ENCODE results near the gene TMEM74B.

TMEM74B gene

GRCh38 chr20:1203630-1204029, 18.8 kb upstream of the TMEM74B start:
- FAIRE-seq (no peak), DNase-seq (ENCODE audit: insufficient read length) (no peak)
- TF ChIP-seq POLR2AphosphoS5 (IDR thresholded peaks at IDR 0.05; ENCODE audit: low read depth, low read length) (no peak), TAF1 (IDR thresholded peaks at IDR 0.05; ENCODE audit: borderline replicate concordance, low read depth, low read length) (no peak)

- no peak for FAIRE-seq
- TF ChIP-seq POLR2AphosphoS5 (IDR thresholded peaks at IDR 0.05; ENCODE audit: low read depth, low read length) (no peak), POLR2A (IDR thresholded peaks at IDR 0.05; ENCODE audit: low read depth, low read length) (no peak), TAF1 (IDR thresholded peaks at IDR 0.05; ENCODE audit: borderline replicate concordance, low read depth, low read length) (no peak)
- no peak for DNase-seq (ENCODE audit: insufficient read length)
Observed at GRCh38 chr20:1202762-1203504, 18.2 kb upstream of the TMEM74B start, which contains the start of gene C20orf202. Gene C20orf202, plus strand, starts transcription at chr20:1203454. Its CDS starts 132 bp downstream, at chr20:1203586.

- FAIRE-seq, result no peak
- TF ChIP-seq TAF1 (IDR thresholded peaks at IDR 0.05; ENCODE audit: borderline replicate concordance, low read depth, low read length) (no peak), POLR2A (IDR thresholded peaks at IDR 0.05; ENCODE audit: low read depth, low read length) (no peak), POLR2AphosphoS5 (IDR thresholded peaks at IDR 0.05; ENCODE audit: low read depth, low read length) (no peak)
Observed at GRCh38 chr20:1199964-1200363, 15.2 kb upstream of the TMEM74B start.

GRCh38 chr20:1199212-1199873, 14.6 kb upstream of the TMEM74B start:
- no peak for FAIRE-seq
- no peak for TF ChIP-seq TAF1 (IDR thresholded peaks at IDR 0.05; ENCODE audit: borderline replicate concordance, low read depth, low read length)
- no peak for TF ChIP-seq POLR2A (IDR thresholded peaks at IDR 0.05; ENCODE audit: low read depth, low read length)
- no peak for TF ChIP-seq POLR2AphosphoS5 (IDR thresholded peaks at IDR 0.05; ENCODE audit: low read depth, low read length)

More at GRCh38 chr20:1199964-1200363, 15.2 kb upstream of the TMEM74B start:
- no peak for DNase-seq (ENCODE audit: insufficient read length)

GRCh38 chr20:1198751-1199150, 14.0 kb upstream of the TMEM74B start:
- FAIRE-seq, result no peak
- TF ChIP-seq POLR2A (IDR thresholded peaks at IDR 0.05; ENCODE audit: low read depth, low read length), result no peak
- TF ChIP-seq TAF1 (IDR thresholded peaks at IDR 0.05; ENCODE audit: borderline replicate concordance, low read depth, low read length), result no peak
- TF ChIP-seq POLR2AphosphoS5 (IDR thresholded peaks at IDR 0.05; ENCODE audit: low read depth, low read length), result no peak
- DNase-seq (ENCODE audit: insufficient read length), result no peak

More at GRCh38 chr20:1199212-1199873, 14.6 kb upstream of the TMEM74B start:
- no peak for DNase-seq (ENCODE audit: insufficient read length)

- no peak for FAIRE-seq
- TF ChIP-seq TAF1 (IDR thresholded peaks at IDR 0.05; ENCODE audit: borderline replicate concordance, low read depth, low read length), result no peak
- TF ChIP-seq POLR2AphosphoS5 (IDR thresholded peaks at IDR 0.05; ENCODE audit: low read depth, low read length), result no peak
- TF ChIP-seq POLR2A (IDR thresholded peaks at IDR 0.05; ENCODE audit: low read depth, low read length), result no peak
- DNase-seq (ENCODE audit: insufficient read length), result no peak
Observed at GRCh38 chr20:1197801-1198200, 13.0 kb upstream of the TMEM74B start.

GRCh38 chr20:1196634-1197033, 11.9 kb upstream of the TMEM74B start:
- DNase-seq (ENCODE audit: insufficient read length) (no peak), FAIRE-seq (no peak)
- no peak for TF ChIP-seq POLR2AphosphoS5 (IDR thresholded peaks at IDR 0.05; ENCODE audit: low read depth, low read length)
- TF ChIP-seq POLR2A (IDR thresholded peaks at IDR 0.05; ENCODE audit: low read depth, low read length), result no peak
- TF ChIP-seq TAF1 (IDR thresholded peaks at IDR 0.05; ENCODE audit: borderline replicate concordance, low read depth, low read length), result no peak

GRCh38 chr20:1195226-1195625, 10.4 kb upstream of the TMEM74B start:
- FAIRE-seq, result no peak
- no peak for DNase-seq (ENCODE audit: insufficient read length)

GRCh38 chr20:1191299-1191698, 6.5 kb upstream of the TMEM74B start:
- DNase-seq (ENCODE audit: insufficient read length), result no peak
- no peak for FAIRE-seq

More at GRCh38 chr20:1195226-1195625, 10.4 kb upstream of the TMEM74B start:
- TF ChIP-seq TAF1 (IDR thresholded peaks at IDR 0.05; ENCODE audit: borderline replicate concordance, low read depth, low read length) (no peak), POLR2A (IDR thresholded peaks at IDR 0.05; ENCODE audit: low read depth, low read length) (no peak), POLR2AphosphoS5 (IDR thresholded peaks at IDR 0.05; ENCODE audit: low read depth, low read length) (no peak)

GRCh38 chr20:1190847-1191246, 6.1 kb upstream of the TMEM74B start:
- FAIRE-seq (no peak), DNase-seq (ENCODE audit: insufficient read length) (no peak)
- no peak for TF ChIP-seq TAF1 (IDR thresholded peaks at IDR 0.05; ENCODE audit: borderline replicate concordance, low read depth, low read length)
- no peak for TF ChIP-seq POLR2AphosphoS5 (IDR thresholded peaks at IDR 0.05; ENCODE audit: low read depth, low read length)
- TF ChIP-seq POLR2A (IDR thresholded peaks at IDR 0.05; ENCODE audit: low read depth, low read length), result no peak

More at GRCh38 chr20:1191299-1191698, 6.5 kb upstream of the TMEM74B start:
- no peak for TF ChIP-seq POLR2AphosphoS5 (IDR thresholded peaks at IDR 0.05; ENCODE audit: low read depth, low read length)
- TF ChIP-seq TAF1 (IDR thresholded peaks at IDR 0.05; ENCODE audit: borderline replicate concordance, low read depth, low read length), result no peak
- TF ChIP-seq POLR2A (IDR thresholded peaks at IDR 0.05; ENCODE audit: low read depth, low read length), result no peak

- FAIRE-seq (no peak), DNase-seq (ENCODE audit: insufficient read length) (no peak)
- TF ChIP-seq POLR2AphosphoS5 (IDR thresholded peaks at IDR 0.05; ENCODE audit: low read depth, low read length) (no peak), POLR2A (IDR thresholded peaks at IDR 0.05; ENCODE audit: low read depth, low read length) (no peak), TAF1 (IDR thresholded peaks at IDR 0.05; ENCODE audit: borderline replicate concordance, low read depth, low read length) (no peak)
Observed at GRCh38 chr20:1189827-1190226, 5.0 kb upstream of the TMEM74B start.

- DNase-seq (ENCODE audit: insufficient read length), result no peak
- no peak for TF ChIP-seq POLR2AphosphoS5 (IDR thresholded peaks at IDR 0.05; ENCODE audit: low read depth, low read length)
- TF ChIP-seq POLR2A (IDR thresholded peaks at IDR 0.05; ENCODE audit: low read depth, low read length), result no peak
- TF ChIP-seq TAF1 (IDR thresholded peaks at IDR 0.05; ENCODE audit: borderline replicate concordance, low read depth, low read length), result no peak
- peak; percentile 36 for FAIRE-seq
Observed at GRCh38 chr20:1188347-1188746, 3.6 kb upstream of the TMEM74B start.

Measured in GM12892 (cell line).